NCI-H187 treated with DMSO at 0.1 percent for 48 hours (cell line): ENCODE data around the gene ARHGAP24.
"Not testable (repeated sequence)": the region's sequence is repeated elsewhere in the genome, so short reads cannot be mapped to it uniquely, and the experiment has no call there.

Experiments used
- DNase-seq: peaks from one replicate; lab custom pipeline; 2025; lab: John Stamatoyannopoulos, UW

The ARHGAP24 gene

GRCh38 chr4:85861064-85861765, 386.3 kb downstream of the ARHGAP24 start:
- no peak for DNase-seq

DNA sequence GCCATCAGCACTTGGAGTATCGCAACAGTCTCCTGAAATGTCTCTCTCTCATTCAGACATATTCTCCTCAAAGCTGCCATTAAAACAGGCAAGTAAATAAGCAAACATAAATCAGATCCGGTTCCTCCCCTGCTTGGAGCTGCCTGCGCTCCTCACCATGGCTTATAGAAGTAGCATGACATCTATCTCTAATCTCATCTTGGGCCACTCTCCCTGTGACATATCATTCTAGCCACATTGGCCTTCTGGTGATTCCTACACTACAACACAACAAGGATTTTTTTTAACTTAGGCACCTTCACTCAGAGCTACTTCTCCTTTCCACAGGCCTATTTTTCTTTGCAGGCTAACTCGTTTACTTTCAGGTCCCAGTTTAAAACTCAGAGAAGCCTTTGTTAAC, 387.9 kb downstream of the ARHGAP24 start:
- no peak for DNase-seq

- no peak for DNase-seq
These were observed 389.6 kb downstream of the ARHGAP24 start for GRCh38 chr4:85864259-85865205.

DNA sequence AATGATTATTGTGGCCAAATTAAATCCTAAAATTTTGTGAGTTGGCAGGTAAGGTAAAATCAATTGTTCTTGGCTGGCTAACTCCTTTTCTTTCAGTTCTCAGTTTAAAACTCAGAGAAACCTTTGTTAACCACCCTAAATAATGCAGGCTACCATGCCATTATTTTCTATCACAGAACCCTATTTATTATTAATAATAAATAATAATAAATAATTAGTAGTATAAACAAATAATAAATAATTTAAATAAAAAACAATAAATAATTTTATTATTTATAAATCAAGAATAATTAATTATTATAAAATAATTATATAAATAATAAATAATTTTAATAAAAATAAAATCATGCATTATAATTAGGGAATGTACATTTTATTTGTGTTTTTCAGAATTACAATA, 390.3 kb downstream of the ARHGAP24 start:
- no peak for DNase-seq

DNA sequence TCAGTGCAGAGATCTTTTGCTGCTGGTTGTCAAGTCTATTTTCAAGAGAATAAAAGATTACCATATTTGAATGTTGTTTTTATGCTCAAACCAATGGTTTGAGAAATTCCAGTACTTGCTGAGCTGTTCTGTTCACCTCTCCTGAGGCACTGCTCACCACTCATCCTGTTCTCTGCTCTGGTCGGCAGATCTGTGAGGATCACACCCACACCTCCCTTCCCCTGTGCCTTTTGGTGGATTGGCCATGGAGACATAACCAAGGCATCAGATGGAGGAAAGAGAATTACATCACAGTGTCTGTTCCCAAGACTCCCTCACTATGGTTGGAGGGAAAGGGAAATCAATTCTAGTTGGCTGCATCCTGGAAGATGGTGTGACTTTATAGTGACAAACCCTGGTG, 391.6 kb downstream of the ARHGAP24 start:
- no peak for DNase-seq

DNA sequence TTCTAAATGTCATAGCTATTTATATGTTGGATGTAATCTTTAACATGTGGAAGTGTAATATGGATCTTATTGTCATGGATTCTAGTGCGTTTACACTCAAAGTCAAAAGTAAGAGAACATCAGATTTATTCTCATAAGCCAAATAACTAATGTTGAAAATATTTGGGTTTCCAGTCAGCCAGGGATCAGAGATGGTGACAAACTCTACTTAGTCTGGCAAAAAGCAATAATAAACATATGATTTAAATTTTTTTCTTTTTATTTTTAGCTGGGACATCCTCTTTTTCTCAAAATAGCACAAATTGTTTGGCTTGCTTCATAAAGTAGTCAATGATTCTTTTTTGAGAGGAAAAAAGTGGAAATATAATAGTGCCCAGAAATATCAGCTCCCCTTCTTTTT, 392.3 kb downstream of the ARHGAP24 start:
- no peak for DNase-seq

- DNase-seq, result no peak
These were observed 394.2 kb downstream of the ARHGAP24 start for GRCh38 chr4:85869181-85869580.

DNA sequence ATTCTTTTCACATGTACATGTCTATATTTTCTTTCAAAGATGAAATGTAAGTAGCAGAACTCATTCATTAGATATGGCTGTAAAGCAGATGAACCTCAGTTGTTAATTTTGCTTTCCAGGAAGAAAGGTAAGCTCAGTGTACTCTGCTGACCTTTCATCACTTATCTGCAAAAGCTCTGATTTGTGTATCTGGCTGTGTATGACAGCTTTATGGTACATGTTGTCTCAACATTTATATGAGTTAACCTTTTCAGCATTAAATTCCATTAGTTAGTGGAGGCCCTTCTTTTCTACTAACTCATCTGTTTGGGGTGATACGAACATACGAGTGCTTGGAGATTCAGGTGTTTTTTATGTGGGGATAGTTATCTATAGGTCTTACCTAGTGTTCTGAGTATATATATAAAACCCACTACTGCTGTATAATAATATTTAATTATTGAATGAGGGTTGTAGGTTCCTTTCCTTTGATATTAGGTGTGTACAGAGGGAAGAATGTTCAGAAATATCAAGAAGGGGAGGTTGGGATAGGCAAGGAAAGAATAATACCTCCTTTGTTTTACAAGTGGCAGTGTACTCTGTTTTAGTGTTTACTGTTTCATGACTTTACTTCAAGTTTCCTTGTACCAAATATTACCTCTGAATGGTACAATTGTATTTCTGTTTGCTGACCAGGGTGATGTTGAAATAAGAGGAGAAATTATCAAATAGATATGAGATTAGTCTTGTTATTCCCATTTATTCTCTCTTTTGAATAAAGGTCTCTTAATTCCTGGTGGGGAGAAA, 395.5 kb downstream of the ARHGAP24 start:
- no peak for DNase-seq

DNA sequence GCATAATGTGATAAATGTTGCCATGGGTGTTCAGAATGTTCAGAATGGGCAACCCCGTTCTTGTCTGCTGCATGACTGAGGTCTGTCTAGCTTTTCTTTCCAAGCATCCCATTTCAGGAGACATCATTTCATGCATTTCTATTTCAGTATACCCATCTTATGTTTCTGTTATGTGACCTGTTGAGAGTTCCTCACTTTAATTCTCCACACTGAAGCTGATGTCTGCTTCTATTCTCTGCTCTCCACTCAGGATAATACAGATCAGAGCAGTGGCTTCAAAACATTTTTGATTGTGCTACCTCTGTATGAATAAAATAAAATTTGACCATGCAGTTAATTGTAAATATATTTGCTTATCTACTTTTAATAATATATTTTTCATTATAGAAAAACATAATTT, 398.6 kb downstream of the ARHGAP24 start:
- no peak for DNase-seq

DNA sequence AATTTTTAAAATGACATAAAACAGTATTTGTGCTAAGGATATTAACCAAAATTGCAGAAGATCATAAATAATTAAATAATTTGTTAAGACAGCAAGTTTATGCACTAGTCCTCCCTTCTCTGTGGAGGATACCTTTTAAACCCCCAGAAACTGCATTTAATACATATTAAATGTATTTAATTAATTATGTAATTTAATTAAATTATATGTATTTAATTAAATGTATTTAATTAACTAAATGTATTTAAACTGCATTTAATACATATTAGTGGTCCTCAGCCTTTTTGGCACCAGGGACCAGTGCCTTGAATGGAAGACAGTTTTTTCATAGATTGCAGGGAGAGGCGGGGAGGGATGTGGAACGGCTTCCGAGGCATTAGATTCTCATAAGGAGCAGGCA, 404.6 kb downstream of the ARHGAP24 start:
- no peak for DNase-seq

DNA sequence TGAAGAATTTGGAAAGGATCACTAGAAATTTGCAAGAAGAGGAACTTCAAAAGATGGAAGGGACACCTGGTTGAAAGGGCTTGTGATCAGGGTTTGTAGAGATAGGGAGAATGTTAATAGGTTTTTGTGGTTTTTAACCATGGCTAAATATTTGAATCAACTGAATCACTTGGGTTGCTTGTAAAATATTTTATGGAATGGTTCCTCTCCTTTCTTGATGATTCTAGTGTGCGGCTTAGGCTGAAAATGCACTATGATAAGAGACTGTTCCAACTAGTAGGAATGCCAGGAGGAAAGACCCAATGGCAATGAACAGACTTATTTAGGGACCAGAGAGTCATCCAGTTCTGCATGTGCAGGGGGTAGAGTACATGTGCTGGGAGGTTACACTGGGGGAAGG, 408.2 kb downstream of the ARHGAP24 start:
- DNase-seq, result no peak

GRCh38 chr4:85884251-85884650, 409.3 kb downstream of the ARHGAP24 start:
- DNase-seq, result no peak

DNA sequence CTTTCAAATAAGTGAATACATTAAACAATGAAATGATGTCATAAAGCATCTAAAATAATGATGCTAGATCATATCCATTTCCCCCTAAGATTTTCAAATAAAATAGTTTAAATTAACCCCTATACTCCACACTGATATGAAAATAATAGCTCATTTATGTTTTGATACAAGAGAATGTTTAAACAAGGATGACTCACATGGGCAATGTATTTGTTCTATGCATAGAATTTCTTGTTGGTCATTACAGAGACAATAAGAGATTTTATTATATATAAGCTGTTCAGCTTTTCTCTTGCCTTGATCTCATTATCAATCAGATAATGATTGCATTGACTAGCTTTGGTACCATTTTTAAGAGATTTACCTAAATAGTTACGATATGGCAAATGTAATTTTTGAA, 411.7 kb downstream of the ARHGAP24 start:
- no peak for DNase-seq

GRCh38 chr4:85889314-85889713, 414.4 kb downstream of the ARHGAP24 start:
- DNase-seq, result no peak

DNA sequence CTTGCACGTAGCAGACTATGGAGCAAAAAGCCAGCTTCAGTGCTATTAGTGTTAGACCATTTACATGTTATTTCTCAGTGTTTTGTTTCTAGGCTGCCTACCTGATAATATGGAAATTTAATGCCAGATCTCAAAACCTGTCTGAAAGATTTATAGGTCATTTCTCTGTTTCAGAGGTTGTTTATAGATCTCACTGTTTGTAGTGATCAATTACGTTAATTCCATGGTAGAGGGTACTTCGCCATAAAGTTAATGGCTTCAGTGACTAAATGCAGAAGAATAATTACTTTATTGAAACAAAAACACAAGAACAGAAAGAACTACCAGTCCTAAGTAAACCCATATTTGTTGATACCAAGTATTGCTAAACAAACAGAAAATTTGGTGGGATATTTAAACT, 420.8 kb downstream of the ARHGAP24 start:
- DNase-seq, result no peak

GRCh38 chr4:85898231-85898630, 423.3 kb downstream of the ARHGAP24 start:
- no peak for DNase-seq

DNA sequence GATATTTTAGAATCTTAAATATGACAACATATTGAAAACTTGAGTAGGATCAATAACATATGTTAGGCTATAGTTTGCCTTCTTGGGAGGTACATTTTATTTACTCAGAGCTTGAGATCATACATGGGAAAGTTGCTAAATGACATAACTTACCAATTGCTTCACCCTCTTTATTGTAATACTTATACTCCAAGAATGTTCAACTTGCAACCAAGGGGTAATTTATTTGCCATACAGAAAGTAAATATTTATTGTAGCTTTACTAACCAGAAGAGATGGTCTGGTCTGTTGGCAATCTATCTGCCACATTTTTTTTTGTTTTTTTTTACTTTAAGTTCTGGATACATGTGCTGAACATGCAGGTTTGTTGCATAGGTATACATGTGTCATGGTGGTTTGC, 426.6 kb downstream of the ARHGAP24 start:
- DNase-seq, result no peak

- DNase-seq, result not testable (repeated sequence)
These were observed 427.7 kb downstream of the ARHGAP24 start for GRCh38 chr4:85902647-85903046.

GRCh38 chr4:85905761-85906160, 430.8 kb downstream of the ARHGAP24 start:
- peak; percentile 85 for DNase-seq

- DNase-seq, result no peak
These were observed 432.1 kb downstream of the ARHGAP24 start for GRCh38 chr4:85907001-85907400.

- no peak for DNase-seq
These were observed 434.9 kb downstream of the ARHGAP24 start for GRCh38 chr4:85909851-85910250.

DNA sequence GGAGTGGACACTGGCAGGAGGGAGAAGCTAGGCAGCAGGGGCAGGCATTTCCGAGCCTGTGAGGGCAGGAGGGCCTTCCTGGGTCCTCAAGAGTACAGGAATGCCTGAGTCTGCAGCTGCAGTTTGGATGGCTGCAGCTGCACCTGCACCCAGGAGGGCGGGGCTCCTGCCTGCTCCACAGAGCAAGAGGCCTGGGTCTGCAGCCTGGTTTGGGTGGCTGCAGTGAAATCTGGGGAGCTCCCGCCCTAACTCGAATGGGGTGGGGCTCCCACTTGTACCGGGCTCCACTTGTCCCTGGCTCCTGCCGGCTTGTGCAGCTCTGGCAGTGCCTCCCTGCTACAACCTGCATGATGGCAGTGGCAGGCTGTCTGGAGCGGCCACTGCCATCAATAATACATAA, 436.0 kb downstream of the ARHGAP24 start:
- DNase-seq, result no peak
